ENCODE measurements around the gene IQCC.

Gene IQCC

GRCh38 chr1:32242341-32242851 is 36.9 kb downstream of the IQCC start:
- WGBS, 2 experiments: 28 to 31% methylated on average over 7 of the region's 7 CpGs
- Histone ChIP-seq H3K4me1 (ENCODE audit: control insufficient read depth, insufficient read depth, low read length) (peaks cover 11% of the 10 kb centered on the region), H3K27me3 (ENCODE audit: control insufficient read depth, insufficient read depth, low read length, poor library complexity, severe bottlenecking) (no peaks in the 10 kb centered on the region), H3K27ac (ENCODE audit: insufficient read depth, low read depth, low read length, poor library complexity, severe bottlenecking) (no peak overlapping the region), H3K4me3 (ENCODE audit: insufficient read depth, low read depth, low read length) (peak overlapping the region; percentile 16), H3K36me3 (ENCODE audit: control insufficient read depth, insufficient read depth, low read length) (no peaks in the 10 kb centered on the region), H3K9me3 (ENCODE audit: control insufficient read depth, low read length) (no peaks in the 10 kb centered on the region)

- H3K4me1 ChIP-seq (ENCODE audit: control insufficient read depth, insufficient read depth, low read length): peaks cover 13% of the 10 kb centered on the region
- no peaks in the 10 kb centered on the region for H3K27me3 ChIP-seq (ENCODE audit: control insufficient read depth, insufficient read depth, low read length, poor library complexity, severe bottlenecking)
- H3K36me3 ChIP-seq (ENCODE audit: control insufficient read depth, insufficient read depth, low read length): no peaks in the 10 kb centered on the region
- 93% methylated on average over 3 of the region's 3 CpGs for WGBS, 2 experiments
- no peaks in the 10 kb centered on the region for H3K9me3 ChIP-seq (ENCODE audit: control insufficient read depth, low read length)
- H3K4me3 ChIP-seq (ENCODE audit: insufficient read depth, low read depth, low read length): no peak within 1 kb of the TSS
- no peak within 1 kb of the TSS for H3K27ac ChIP-seq (ENCODE audit: insufficient read depth, low read depth, low read length, poor library complexity, severe bottlenecking)
These were observed 41.4 kb downstream of the IQCC start, which contains the start of gene FAM167B for GRCh38 chr1:32246888-32247273. Gene FAM167B (plus strand): TSS chr1:32247222. CDS start chr1:32247422, 200 bp downstream.

- Histone ChIP-seq H3K27ac (ENCODE audit: insufficient read depth, low read depth, low read length, poor library complexity, severe bottlenecking) (no peak overlapping the region), H3K4me3 (ENCODE audit: insufficient read depth, low read depth, low read length) (no peak overlapping the region), H3K4me1 (ENCODE audit: control insufficient read depth, insufficient read depth, low read length) (peaks cover 7% of the 10 kb centered on the region), H3K9me3 (ENCODE audit: control insufficient read depth, low read length) (no peaks in the 10 kb centered on the region), H3K27me3 (ENCODE audit: control insufficient read depth, insufficient read depth, low read length, poor library complexity, severe bottlenecking) (no peaks in the 10 kb centered on the region), H3K36me3 (ENCODE audit: control insufficient read depth, insufficient read depth, low read length) (no peaks in the 10 kb centered on the region)
- 94 to 95% methylated on average over 12 of the region's 12 CpGs for WGBS, 2 experiments
These were observed 42.0 kb downstream of the IQCC start for GRCh38 chr1:32247452-32247851.

- H3K4me1 ChIP-seq (ENCODE audit: control insufficient read depth, insufficient read depth, low read length): peaks cover 4% of the 10 kb centered on the region
- WGBS, 2 experiments: 7 to 8% methylated on average over 31 of the region's 31 CpGs
- H3K27me3 ChIP-seq (ENCODE audit: control insufficient read depth, insufficient read depth, low read length, poor library complexity, severe bottlenecking): no peaks in the 10 kb centered on the region
- no peaks in the 10 kb centered on the region for H3K9me3 ChIP-seq (ENCODE audit: control insufficient read depth, low read length)
- no peaks in the 10 kb centered on the region for H3K36me3 ChIP-seq (ENCODE audit: control insufficient read depth, insufficient read depth, low read length)
- H3K4me3 ChIP-seq (ENCODE audit: insufficient read depth, low read depth, low read length): peak overlapping the region; percentile 24
- H3K27ac ChIP-seq (ENCODE audit: insufficient read depth, low read depth, low read length, poor library complexity, severe bottlenecking): no peak overlapping the region
These were observed 42.8 kb downstream of the IQCC start for GRCh38 chr1:32247983-32248889.

- Histone ChIP-seq H3K4me1 (ENCODE audit: control insufficient read depth, insufficient read depth, low read length) (peaks cover 4% of the 10 kb centered on the region), H3K9me3 (ENCODE audit: control insufficient read depth, low read length) (no peaks in the 10 kb centered on the region), H3K4me3 (ENCODE audit: insufficient read depth, low read depth, low read length) (no peak overlapping the region), H3K27me3 (ENCODE audit: control insufficient read depth, insufficient read depth, low read length, poor library complexity, severe bottlenecking) (no peaks in the 10 kb centered on the region), H3K36me3 (ENCODE audit: control insufficient read depth, insufficient read depth, low read length) (no peaks in the 10 kb centered on the region), H3K27ac (ENCODE audit: insufficient read depth, low read depth, low read length, poor library complexity, severe bottlenecking) (no peak overlapping the region)
- WGBS, 2 experiments: 74 to 79% methylated on average over 9 of the region's 9 CpGs
These were observed 44.5 kb downstream of the IQCC start for GRCh38 chr1:32249831-32250525.

GRCh38 chr1:32250893-32251716 is 45.6 kb downstream of the IQCC start, which contains the start of gene LCK:
Gene LCK (plus strand): TSS chr1:32251265. CDS start chr1:32274330, 23,065 bp downstream.
- no peaks in the 10 kb centered on the region for H3K27me3 ChIP-seq (ENCODE audit: control insufficient read depth, insufficient read depth, low read length, poor library complexity, severe bottlenecking)
- H3K36me3 ChIP-seq (ENCODE audit: control insufficient read depth, insufficient read depth, low read length): no peaks in the 10 kb centered on the region
- no peaks in the 10 kb centered on the region for H3K9me3 ChIP-seq (ENCODE audit: control insufficient read depth, low read length)
- WGBS, 2 experiments: 88 to 91% methylated on average over 25 of the region's 25 CpGs
- H3K27ac ChIP-seq (ENCODE audit: insufficient read depth, low read depth, low read length, poor library complexity, severe bottlenecking): no peak within 1 kb of the TSS
- peaks cover 4% of the 10 kb centered on the region for H3K4me1 ChIP-seq (ENCODE audit: control insufficient read depth, insufficient read depth, low read length)
- H3K4me3 ChIP-seq (ENCODE audit: insufficient read depth, low read depth, low read length): no peak within 1 kb of the TSS

- H3K27me3 ChIP-seq (ENCODE audit: control insufficient read depth, insufficient read depth, low read length, poor library complexity, severe bottlenecking): no peaks in the 10 kb centered on the region
- no peak overlapping the region for H3K4me3 ChIP-seq (ENCODE audit: insufficient read depth, low read depth, low read length)
- 94 to 95% methylated on average over 10 of the region's 10 CpGs for WGBS, 2 experiments
- H3K27ac ChIP-seq (ENCODE audit: insufficient read depth, low read depth, low read length, poor library complexity, severe bottlenecking): no peak overlapping the region
- H3K36me3 ChIP-seq (ENCODE audit: control insufficient read depth, insufficient read depth, low read length): no peaks in the 10 kb centered on the region
- H3K9me3 ChIP-seq (ENCODE audit: control insufficient read depth, low read length): no peaks in the 10 kb centered on the region
- H3K4me1 ChIP-seq (ENCODE audit: control insufficient read depth, insufficient read depth, low read length): no peaks in the 10 kb centered on the region
These were observed 49.9 kb downstream of the IQCC start for GRCh38 chr1:32255072-32256071.

GRCh38 chr1:32256473-32257226 is 51.2 kb downstream of the IQCC start:
- no peaks in the 10 kb centered on the region for H3K27me3 ChIP-seq (ENCODE audit: control insufficient read depth, insufficient read depth, low read length, poor library complexity, severe bottlenecking)
- H3K4me3 ChIP-seq (ENCODE audit: insufficient read depth, low read depth, low read length): no peak overlapping the region
- no peak overlapping the region for H3K27ac ChIP-seq (ENCODE audit: insufficient read depth, low read depth, low read length, poor library complexity, severe bottlenecking)
- no peaks in the 10 kb centered on the region for H3K36me3 ChIP-seq (ENCODE audit: control insufficient read depth, insufficient read depth, low read length)
- no peaks in the 10 kb centered on the region for H3K9me3 ChIP-seq (ENCODE audit: control insufficient read depth, low read length)
- no peaks in the 10 kb centered on the region for H3K4me1 ChIP-seq (ENCODE audit: control insufficient read depth, insufficient read depth, low read length)
- 89 to 93% methylated on average over 9 of the region's 9 CpGs for WGBS, 2 experiments

Measured in ectodermal cell (in vitro differentiated cells).